Thyroid gland (tissue), 4 donors: Measurements from ENCODE around the gene SPATA17.

Source experiments
- POLR2A ChIP-seq, 2 donors: fragments of 450-650 bp; IDR thresholded peaks; one replicate each; pipeline ENCODE4 v1.6.1; 2017; ENCODE audit warnings: antibody characterized with exemption in 2 of 2, mild to moderate bottlenecking in 2 of 2, moderate library complexity in 1 of 2
- TF ChIP-seq, protein P1 (sequence below), 6 experiments: fragments of 200-600 bp in 3 of 6; fragments of 450-650 bp in 3 of 6; sonication (generic) in 3 of 6; IDR thresholded peaks; one replicate each; pipeline ENCODE4 v1.5.1; 2016 to 2019; ENCODE audit warnings: antibody characterized with exemption in 6 of 6, mild to moderate bottlenecking in 2 of 6, inconsistent platforms in 1 of 6, moderate library complexity in 1 of 6

DNA sequence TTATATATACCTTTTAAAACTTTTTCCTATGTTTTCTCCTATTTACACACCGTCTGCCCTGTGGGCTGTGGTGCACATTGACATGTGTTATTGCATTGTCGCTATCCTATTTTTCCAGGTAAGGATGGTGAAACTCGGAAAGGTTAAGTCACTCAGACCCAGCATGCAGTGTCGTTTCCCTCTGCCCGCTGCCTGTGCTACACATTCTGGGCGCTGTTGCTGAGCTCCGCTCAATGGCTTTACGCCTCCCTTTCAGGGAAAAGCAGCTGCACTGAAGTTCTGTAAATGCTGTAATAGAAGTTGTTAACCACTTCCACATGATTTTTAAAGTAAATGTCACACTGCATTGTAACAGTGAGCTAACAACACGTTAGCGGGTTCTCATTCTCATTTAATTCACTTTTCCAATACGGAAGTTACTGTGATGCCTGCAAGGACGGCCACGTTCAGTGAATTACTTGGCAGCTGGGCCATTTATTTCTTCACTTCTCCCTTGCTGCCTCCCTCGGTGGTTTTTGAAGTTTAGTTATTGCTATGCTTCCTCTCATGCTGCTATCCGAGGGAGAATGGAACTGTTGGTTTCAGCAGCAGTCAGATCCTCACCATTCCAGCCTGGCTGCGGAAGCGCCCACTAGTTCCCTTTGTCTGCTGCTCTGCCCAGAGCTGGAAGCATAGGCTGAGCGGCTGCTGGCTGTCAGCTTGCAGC, 288.7 kb downstream of the SPATA17 start:
- TF ChIP-seq, protein P1, sequence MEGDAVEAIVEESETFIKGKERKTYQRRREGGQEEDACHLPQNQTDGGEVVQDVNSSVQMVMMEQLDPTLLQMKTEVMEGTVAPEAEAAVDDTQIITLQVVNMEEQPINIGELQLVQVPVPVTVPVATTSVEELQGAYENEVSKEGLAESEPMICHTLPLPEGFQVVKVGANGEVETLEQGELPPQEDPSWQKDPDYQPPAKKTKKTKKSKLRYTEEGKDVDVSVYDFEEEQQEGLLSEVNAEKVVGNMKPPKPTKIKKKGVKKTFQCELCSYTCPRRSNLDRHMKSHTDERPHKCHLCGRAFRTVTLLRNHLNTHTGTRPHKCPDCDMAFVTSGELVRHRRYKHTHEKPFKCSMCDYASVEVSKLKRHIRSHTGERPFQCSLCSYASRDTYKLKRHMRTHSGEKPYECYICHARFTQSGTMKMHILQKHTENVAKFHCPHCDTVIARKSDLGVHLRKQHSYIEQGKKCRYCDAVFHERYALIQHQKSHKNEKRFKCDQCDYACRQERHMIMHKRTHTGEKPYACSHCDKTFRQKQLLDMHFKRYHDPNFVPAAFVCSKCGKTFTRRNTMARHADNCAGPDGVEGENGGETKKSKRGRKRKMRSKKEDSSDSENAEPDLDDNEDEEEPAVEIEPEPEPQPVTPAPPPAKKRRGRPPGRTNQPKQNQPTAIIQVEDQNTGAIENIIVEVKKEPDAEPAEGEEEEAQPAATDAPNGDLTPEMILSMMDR (IDR thresholded peaks at IDR 0.05): no peak
- TF ChIP-seq POLR2A (IDR thresholded peaks at IDR 0.05): no peak
